Parathyroid adenoma (tissue), 2 donors: ENCODE data around the gene MSANTD7.

ENCODE experiments used
- H2AFZ ChIP-seq: fragments of 300-600 bp; sonication (generic); one replicate; pipeline ENCODE4 v1.7.0; 2017; ENCODE audit warnings: antibody characterized with exemption, mild to moderate bottlenecking
- H3K27ac ChIP-seq: fragments of 300-600 bp; sonication (generic); one replicate; pipeline ENCODE4 v1.7.0; 2017
- H3K27me3 ChIP-seq: fragments of 300-600 bp; sonication (generic); one replicate; pipeline ENCODE4 v1.7.0; 2017; ENCODE audit warnings: low read length; ENCODE audit not compliant: control insufficient read depth, insufficient read depth
- H3K36me3 ChIP-seq: fragments of 300-600 bp; sonication (generic); one replicate; pipeline ENCODE4 v1.7.0; 2017; ENCODE audit warnings: low read length; ENCODE audit not compliant: control insufficient read depth, insufficient read depth
- H3K4me1 ChIP-seq: fragments of 300-600 bp; sonication (generic); one replicate; pipeline ENCODE4 v1.7.0; 2017; ENCODE audit warnings: control low read depth
- H3K4me2 ChIP-seq: fragments of 300-600 bp; sonication (generic); one replicate; pipeline ENCODE4 v1.7.0; 2017; ENCODE audit warnings: low read length
- H3K4me3 ChIP-seq: fragments of 300-600 bp; sonication (generic); one replicate; pipeline ENCODE4 v1.7.0; 2017; ENCODE audit warnings: low read depth, low read length
- H3K79me2 ChIP-seq: fragments of 300-600 bp; sonication (generic); one replicate; pipeline ENCODE4 v1.7.0; 2017; ENCODE audit warnings: control low read depth
- H3K9ac ChIP-seq: fragments of 300-600 bp; sonication (generic); one replicate; pipeline ENCODE4 v1.7.0; 2017; ENCODE audit warnings: mild to moderate bottlenecking
- H3K9me3 ChIP-seq: fragments of 300-600 bp; sonication (generic); one replicate; pipeline ENCODE4 v1.7.0; 2017; ENCODE audit warnings: low read length; ENCODE audit not compliant: control insufficient read depth
- CTCF ChIP-seq: fragments of 300-600 bp; sonication (generic); IDR thresholded peaks from one replicate; pipeline ENCODE4 v1.7.0; 2017; ENCODE audit warnings: antibody characterized with exemption, mild to moderate bottlenecking
- donor health status: primary hyperparathyroidism.

The MSANTD7 gene

GRCh38 chr10:14837003-14837756 is 926 bp upstream of the MSANTD7 start:
- H3K36me3 ChIP-seq = no peaks in the 10 kb centered on the region
- H3K4me1 ChIP-seq = peaks cover 15% of the 10 kb centered on the region
- peak overlapping the region; percentile 94 for H2AFZ ChIP-seq
- no peaks in the 10 kb centered on the region for H3K27me3 ChIP-seq
- peaks cover 11% of the 10 kb centered on the region for H3K79me2 ChIP-seq
- H3K9ac ChIP-seq = peak overlapping the region; percentile 74
- no peak for TF ChIP-seq CTCF
- peak overlapping the region; percentile 96 for H3K27ac ChIP-seq
- H3K9me3 ChIP-seq = no peaks in the 10 kb centered on the region
- peak overlapping the region; percentile 72 for H3K4me3 ChIP-seq
- peak overlapping the region; percentile 71 for H3K4me2 ChIP-seq

- H3K4me3 ChIP-seq = peak overlapping the region; percentile 72
- peak overlapping the region; percentile 96 for H2AFZ ChIP-seq
- peaks cover 15% of the 10 kb centered on the region for H3K4me1 ChIP-seq
- H3K4me2 ChIP-seq = peak overlapping the region; percentile 86
- peaks cover 13% of the 10 kb centered on the region for H3K79me2 ChIP-seq
- peak overlapping the region; percentile 84 for H3K9ac ChIP-seq
- no peaks in the 10 kb centered on the region for H3K9me3 ChIP-seq
- H3K27ac ChIP-seq = peak overlapping the region; percentile 96
- no peaks in the 10 kb centered on the region for H3K27me3 ChIP-seq
- H3K36me3 ChIP-seq = no peaks in the 10 kb centered on the region
- TF ChIP-seq CTCF = no peak
Measured at GRCh38 chr10:14838582-14839304, 637 bp downstream of the MSANTD7 start.

- peaks cover 14% of the 10 kb centered on the region for H3K4me1 ChIP-seq
- no peak overlapping the region for H3K27ac ChIP-seq
- no peak overlapping the region for H3K9ac ChIP-seq
Measured at GRCh38 chr10:14839305-14839695, 1.2 kb downstream of the MSANTD7 start.

GRCh38 chr10:14840178-14840577 is 2.1 kb downstream of the MSANTD7 start:
- Histone ChIP-seq H2AFZ (no peak overlapping the region), H3K27me3 (no peaks in the 10 kb centered on the region), H3K4me3 (no peak overlapping the region), H3K27ac (no peak overlapping the region), H3K4me2 (no peak overlapping the region), H3K36me3 (no peaks in the 10 kb centered on the region), H3K9me3 (no peaks in the 10 kb centered on the region), H3K79me2 (peaks cover 13% of the 10 kb centered on the region), H3K4me1 (peaks cover 8% of the 10 kb centered on the region), H3K9ac (no peak overlapping the region)
- TF ChIP-seq CTCF = no peak

More at GRCh38 chr10:14839305-14839695, 1.2 kb downstream of the MSANTD7 start:
- no peak for TF ChIP-seq CTCF
- Histone ChIP-seq H3K4me3 (peak overlapping the region; percentile 72), H2AFZ (no peak overlapping the region), H3K27me3 (no peaks in the 10 kb centered on the region), H3K4me2 (peak overlapping the region; percentile 86), H3K9me3 (no peaks in the 10 kb centered on the region), H3K79me2 (peaks cover 13% of the 10 kb centered on the region), H3K36me3 (no peaks in the 10 kb centered on the region)
